HepG2 (cell line): ENCODE data around the gene ZNF507. TPM values are rescaled to one million over a fixed set of nuclear protein-coding genes. Genes with fewer than 3 reads are reported as not detected.

ENCODE experiments used
- BRD4 ChIP-seq: sonication (generic); formaldehyde crosslinking; IDR thresholded peaks from 2 replicates; pipeline ENCODE4 v1.4.0; 2020; ENCODE audit warnings: missing genetic modification reagents
- CBX2 ChIP-seq, 2 experiments: fragments of 200-600 bp in 1 of 2; sonication (generic); formaldehyde crosslinking in 1 of 2; IDR thresholded peaks; 2 replicates each; pipeline versions ENCODE4 v1.7.0 to v1.8.1; 2018 to 2022; ENCODE audit warnings: low read depth in 2 of 2, low read length in 1 of 2, mild to moderate bottlenecking in 1 of 2, missing genetic modification reagents in 1 of 2
- DMAP1 ChIP-seq: IDR thresholded peaks from 2 replicates; pipeline ENCODE4 v1.6.1; 2016
- HMG20A ChIP-seq: IDR thresholded peaks from 2 replicates; pipeline ENCODE4 v1.6.1; 2016; ENCODE audit warnings: borderline replicate concordance
- IKZF4 ChIP-seq: sonication (generic); formaldehyde crosslinking; IDR thresholded peaks from 2 replicates; pipeline ENCODE4 v1.5.1; 2020; ENCODE audit warnings: borderline replicate concordance, mild to moderate bottlenecking, low read depth, missing genetic modification reagents; ENCODE audit errors: not compliant biosample characterization
- IKZF5 ChIP-seq: IDR thresholded peaks from 2 replicates; pipeline ENCODE4 v1.6.1; 2018; ENCODE audit warnings: missing genetic modification reagents, mild to moderate bottlenecking, missing compliant biosample characterization
- ISX ChIP-seq: sonication (generic); formaldehyde crosslinking; conservative IDR thresholded peaks from 2 replicates; pipeline ENCODE4 v1.5.0; 2020; ENCODE audit warnings: missing genetic modification reagents
- JUNB ChIP-seq: sonication (generic); formaldehyde crosslinking; IDR thresholded peaks from 2 replicates; pipeline ENCODE4 v1.8.0; 2022; ENCODE audit warnings: missing genetic modification reagents, mild to moderate bottlenecking, borderline replicate concordance
- MLLT10 ChIP-seq: sonication (generic); formaldehyde crosslinking; IDR thresholded peaks from 2 replicates; pipeline ENCODE4 v1.4.0; 2020; ENCODE audit warnings: missing genetic modification reagents
- MXD3 ChIP-seq: IDR thresholded peaks from 2 replicates; pipeline ENCODE4 v1.6.1; 2016; ENCODE audit warnings: mild to moderate bottlenecking, missing biosample characterization, missing genetic modification reagents
- PHF20 ChIP-seq: sonication (generic); formaldehyde crosslinking; IDR thresholded peaks from 2 replicates; pipeline ENCODE4 v1.5.0; 2020; ENCODE audit warnings: mild to moderate bottlenecking, missing genetic modification reagents
- PRDM15 ChIP-seq: sonication (generic); formaldehyde crosslinking; IDR thresholded peaks from 2 replicates; pipeline ENCODE4 v1.4.0; 2020; ENCODE audit warnings: missing genetic modification reagents
- REL ChIP-seq: sonication (generic); formaldehyde crosslinking; conservative IDR thresholded peaks from 2 replicates; pipeline ENCODE4 v1.8.0; 2022; ENCODE audit warnings: mild to moderate bottlenecking, missing genetic modification reagents, moderate library complexity
- THAP11 ChIP-seq: IDR thresholded peaks from 2 replicates; pipeline ENCODE4 v1.6.1; 2016; ENCODE audit warnings: missing biosample characterization, missing genetic modification reagents
- WIZ ChIP-seq: sonication (generic); formaldehyde crosslinking; IDR thresholded peaks from 2 replicates; pipeline ENCODE4 v1.5.1; 2020; ENCODE audit warnings: mild to moderate bottlenecking, missing genetic modification reagents
- ZBTB3 ChIP-seq: sonication (generic); formaldehyde crosslinking; IDR thresholded peaks from 2 replicates; pipeline ENCODE4 v1.4.0; 2020; ENCODE audit warnings: low read depth, mild to moderate bottlenecking, moderate library complexity, missing genetic modification reagents, borderline replicate concordance
- ZFP36L1 ChIP-seq: sonication (generic); formaldehyde crosslinking; IDR thresholded peaks from 2 replicates; pipeline ENCODE4 v1.8.0; 2022; ENCODE audit warnings: mild to moderate bottlenecking, missing genetic modification reagents, moderate library complexity
- ZMAT5 ChIP-seq: sonication (generic); formaldehyde crosslinking; IDR thresholded peaks from 2 replicates; pipeline ENCODE4 v1.5.0; 2020; ENCODE audit warnings: mild to moderate bottlenecking, low read depth, missing genetic modification reagents, borderline replicate concordance
- ZNF20 ChIP-seq: sonication (generic); formaldehyde crosslinking; IDR thresholded peaks from 2 replicates; pipeline ENCODE4 v1.4.0; 2020; ENCODE audit warnings: mild to moderate bottlenecking, moderate library complexity, missing genetic modification reagents
- ZNF331 ChIP-seq: sonication (generic); formaldehyde crosslinking; IDR thresholded peaks from 2 replicates; pipeline ENCODE4 v1.4.0; 2020; ENCODE audit warnings: missing genetic modification reagents
- ZNF550 ChIP-seq: sonication (generic); formaldehyde crosslinking; IDR thresholded peaks from 2 replicates; pipeline ENCODE4 v1.4.0; 2020; ENCODE audit warnings: mild to moderate bottlenecking, missing genetic modification reagents, borderline replicate concordance
- ZNF556 ChIP-seq: sonication (generic); formaldehyde crosslinking; IDR thresholded peaks from 2 replicates; pipeline ENCODE4 v1.4.0; 2020; ENCODE audit warnings: mild to moderate bottlenecking, missing genetic modification reagents, borderline replicate concordance
- ZNF564 ChIP-seq: sonication (generic); formaldehyde crosslinking; IDR thresholded peaks from 2 replicates; pipeline ENCODE4 v1.8.1; 2023; ENCODE audit warnings: mild to moderate bottlenecking, missing genetic modification reagents
- ZNF614 ChIP-seq: IDR thresholded peaks from 2 replicates; pipeline ENCODE4 v1.6.1; 2018; ENCODE audit warnings: missing biosample characterization, missing genetic modification reagents, inconsistent platforms, borderline replicate concordance
- ZNF7 ChIP-seq: IDR thresholded peaks from 2 replicates; pipeline ENCODE4 v1.6.1; 2016; ENCODE audit warnings: missing biosample characterization, missing genetic modification reagents
- polyA plus RNA-seq, 8 experiments: library from polyadenylated mRNA; depleted of rRNA in 3 of 8; stranded (reverse) in 7 of 8; unstranded in 1 of 8; fragments of >200 nt; fragmentation: Illumina TruSeq in 4 of 8; extraction: Trizol in 4 of 8; gene quantifications; 2 replicates each; pipeline versions ENCODE4 v1.2.1 to v1.2.3, GENCODE V29; 2011 to 2016; ENCODE audit warnings: low read depth in 4 of 8, missing spikeins in 1 of 8, mixed read lengths in 1 of 8; ENCODE audit not compliant: insufficient read depth in 1 of 8
- total RNA-seq, 5 experiments: library from RNA; depleted of rRNA; stranded (reverse); fragments of >200 nt; fragmentation: Illumina TruSeq; extraction: Trizol; gene quantifications; 2 replicates each; pipeline ENCODE4 v1.2.3, GENCODE V29; 2016; ENCODE audit warnings: low read depth in 1 of 5

ZNF507 gene
- total and polyA plus RNA-seq, 2 of the 13 experiments (the other 11 are each of a cell fraction or from before 2014, with no cell fraction given), result 7.3 to 10.9 TPM

GRCh38 chr19:32373585-32374295 lies 28.3 kb downstream of the ZNF507 start (continued):
- TF ChIP-seq ISX (CRISPR knock-in tag) (no peak), ZNF550 (CRISPR knock-in tag) (no peak), IKZF5 (CRISPR knock-in tag) (peak; percentile 76; the same call in 1 of the 2 replicates), BRD4 (CRISPR knock-in tag) (no peak), PRDM15 (CRISPR knock-in tag) (no peak), ZNF556 (CRISPR knock-in tag) (0 out of 2 replicates have a peak, but pooled peaks have one; percentile 23), DMAP1 (peak; percentile 47; the same call in 1 of the 2 replicates), ZMAT5 (CRISPR knock-in tag) (no peak), ZNF614 (CRISPR knock-in tag) (peak; percentile 86), PHF20 (CRISPR knock-in tag) (no peak), ZNF20 (no peak), ZNF564 (peak; percentile 21; the same call in 1 of the 2 replicates), REL (CRISPR knock-in tag) (no peak), ZBTB3 (CRISPR knock-in tag) (peak; percentile 88; the same call in 1 of the 2 replicates), CBX2 (IDR thresholded peaks at IDR 0.05; ENCODE audit: low read depth, low read length) (no peak), CBX2 (CRISPR knock-in tag; IDR thresholded peaks at IDR 0.05; ENCODE audit: low read depth) (no peak), IKZF4 (CRISPR knock-in tag) (no peak), HMG20A (CRISPR knock-in tag) (peak; percentile 86; the same call in 1 of the 2 replicates), THAP11 (CRISPR knock-in tag) (peak; percentile 53; the same call in 1 of the 2 replicates), ZNF7 (no peak), MLLT10 (no peak), MXD3 (CRISPR knock-in tag) (no peak), WIZ (no peak; the same call in 1 of the 2 replicates), ZFP36L1 (CRISPR knock-in tag) (peak; percentile 37; the same call in 1 of the 2 replicates), JUNB (CRISPR knock-in tag) (peak; percentile 94), ZNF331 (CRISPR knock-in tag) (peak; percentile 83)
